Suprapubic skin (tissue), 4 donors: ENCODE data around the gene ZDHHC14. TPM values are rescaled to one million over a fixed set of nuclear protein-coding genes. Genes with fewer than 3 reads are reported as not detected.

Experiments used
- DNase-seq, 2 donors: peaks; one replicate each; pipeline ENCODE4 v3.0.0-alpha.2; 2019; ENCODE audit warnings: low spot score in 2 of 2
- H3K27ac ChIP-seq: fragments of 200-600 bp; sonication (generic); one replicate; pipeline ENCODE4 v1.5.1; 2019
- H3K27me3 ChIP-seq: fragments of 200-600 bp; sonication (generic); one replicate; pipeline ENCODE4 v1.5.1; 2019
- H3K36me3 ChIP-seq: fragments of 200-600 bp; sonication (generic); one replicate; pipeline ENCODE4 v1.5.1; 2019
- H3K4me1 ChIP-seq: fragments of 200-600 bp; sonication (generic); one replicate; pipeline ENCODE4 v1.5.1; 2019
- H3K4me3 ChIP-seq: fragments of 200-600 bp; sonication (generic); one replicate; pipeline ENCODE4 v1.5.1; 2019; ENCODE audit warnings: mild to moderate bottlenecking
- H3K9me3 ChIP-seq: fragments of 200-600 bp; sonication (generic); one replicate; pipeline ENCODE4 v1.5.1; 2019
- EP300 ChIP-seq: sonication (generic); formaldehyde crosslinking; IDR thresholded peaks from one replicate; pipeline ENCODE4 v1.6.1; 2017; ENCODE audit warnings: antibody characterized with exemption
- POLR2A ChIP-seq, 2 donors: fragments of 450-650 bp; IDR thresholded peaks; one replicate each; pipeline ENCODE4 v1.6.1; 2017; ENCODE audit warnings: antibody characterized with exemption in 2 of 2, mild to moderate bottlenecking in 2 of 2, moderate library complexity in 2 of 2
- POLR2AphosphoS5 ChIP-seq, 3 donors: sonication (generic); formaldehyde crosslinking; IDR thresholded peaks; one replicate each; pipeline ENCODE4 v1.6.1; 2017; ENCODE audit warnings: antibody characterized with exemption in 3 of 3
- WGBS: methylation state at CpG from one replicate; pipeline ENCODE4 v1.1.5; 2018; 5-methylcytosine and 5-hydroxymethylcytosine counted together
- total RNA-seq, 4 donors: library from RNA; depleted of rRNA; stranded (reverse); fragments of >200 nt; gene quantifications; one replicate each; pipeline ENCODE4 v1.1.0, GENCODE V29; 2016
- TF ChIP-seq, protein P1 (sequence below), 2 donors: fragments of 200-600 bp in 1 of 2; fragments of 450-650 bp in 1 of 2; sonication (generic) in 1 of 2; IDR thresholded peaks; one replicate each; pipeline ENCODE4 v1.5.1; 2016 to 2019; ENCODE audit warnings: antibody characterized with exemption in 2 of 2, mild to moderate bottlenecking in 1 of 2, moderate library complexity in 1 of 2

ZDHHC14 gene
- total RNA-seq, 4 donors from 2014 or later = 4.3 to 9.9 (median 7.7) TPM

DNA sequence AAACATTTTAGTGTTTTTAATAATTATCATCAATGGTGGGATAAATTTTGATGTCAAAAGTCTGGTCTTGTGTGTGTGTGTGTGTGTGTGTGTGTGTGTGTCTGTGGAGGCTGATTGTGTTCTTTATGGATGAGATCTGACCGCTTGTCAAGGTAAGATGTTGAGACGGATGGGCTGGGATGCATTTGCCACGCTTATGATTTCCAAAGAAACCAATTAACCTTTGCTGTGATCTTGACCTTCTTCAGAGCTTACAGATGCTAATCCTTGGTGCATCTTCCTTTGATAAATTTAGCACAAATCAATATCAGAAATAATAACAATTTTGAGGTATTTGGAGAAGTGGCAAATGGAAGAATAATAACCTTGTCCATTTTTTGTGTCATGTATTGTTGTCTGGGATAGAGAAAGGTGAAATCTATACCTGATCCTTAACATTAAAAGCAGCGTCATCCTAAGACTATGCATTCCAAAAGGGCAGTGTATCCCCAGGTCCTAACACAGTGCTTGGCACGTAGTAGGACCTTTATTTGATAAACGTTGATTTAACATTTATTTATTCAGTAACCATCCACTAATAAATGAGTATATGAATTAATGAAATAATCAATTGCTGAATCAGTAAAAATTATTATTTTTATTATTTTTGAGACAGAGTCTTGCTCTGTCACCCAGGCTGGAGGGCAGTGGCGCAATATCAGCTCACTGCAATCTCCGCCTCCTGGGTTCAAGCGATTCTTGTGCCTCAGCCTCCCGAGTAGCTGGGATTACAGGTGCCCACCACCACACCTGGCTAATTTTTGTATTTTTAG, 70.1 kb downstream of the ZDHHC14 start:
- no peak overlapping the region for H3K27ac ChIP-seq
- DNase-seq = no peak
- TF ChIP-seq EP300 (no peak), POLR2AphosphoS5 (IDR thresholded peaks at IDR 0.05) (no peak), POLR2A (IDR thresholded peaks at IDR 0.05) (no peak)
- TF ChIP-seq, protein P1, sequence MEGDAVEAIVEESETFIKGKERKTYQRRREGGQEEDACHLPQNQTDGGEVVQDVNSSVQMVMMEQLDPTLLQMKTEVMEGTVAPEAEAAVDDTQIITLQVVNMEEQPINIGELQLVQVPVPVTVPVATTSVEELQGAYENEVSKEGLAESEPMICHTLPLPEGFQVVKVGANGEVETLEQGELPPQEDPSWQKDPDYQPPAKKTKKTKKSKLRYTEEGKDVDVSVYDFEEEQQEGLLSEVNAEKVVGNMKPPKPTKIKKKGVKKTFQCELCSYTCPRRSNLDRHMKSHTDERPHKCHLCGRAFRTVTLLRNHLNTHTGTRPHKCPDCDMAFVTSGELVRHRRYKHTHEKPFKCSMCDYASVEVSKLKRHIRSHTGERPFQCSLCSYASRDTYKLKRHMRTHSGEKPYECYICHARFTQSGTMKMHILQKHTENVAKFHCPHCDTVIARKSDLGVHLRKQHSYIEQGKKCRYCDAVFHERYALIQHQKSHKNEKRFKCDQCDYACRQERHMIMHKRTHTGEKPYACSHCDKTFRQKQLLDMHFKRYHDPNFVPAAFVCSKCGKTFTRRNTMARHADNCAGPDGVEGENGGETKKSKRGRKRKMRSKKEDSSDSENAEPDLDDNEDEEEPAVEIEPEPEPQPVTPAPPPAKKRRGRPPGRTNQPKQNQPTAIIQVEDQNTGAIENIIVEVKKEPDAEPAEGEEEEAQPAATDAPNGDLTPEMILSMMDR (IDR thresholded peaks at IDR 0.05) = no peak
- no peaks in the 10 kb centered on the region for H3K27me3 ChIP-seq
- no peaks in the 10 kb centered on the region for H3K4me1 ChIP-seq
- 86% methylated on average over 10 of the region's 10 CpGs for WGBS
- H3K36me3 ChIP-seq = no peaks in the 10 kb centered on the region
- no peak overlapping the region for H3K4me3 ChIP-seq
- no peaks in the 10 kb centered on the region for H3K9me3 ChIP-seq

DNA sequence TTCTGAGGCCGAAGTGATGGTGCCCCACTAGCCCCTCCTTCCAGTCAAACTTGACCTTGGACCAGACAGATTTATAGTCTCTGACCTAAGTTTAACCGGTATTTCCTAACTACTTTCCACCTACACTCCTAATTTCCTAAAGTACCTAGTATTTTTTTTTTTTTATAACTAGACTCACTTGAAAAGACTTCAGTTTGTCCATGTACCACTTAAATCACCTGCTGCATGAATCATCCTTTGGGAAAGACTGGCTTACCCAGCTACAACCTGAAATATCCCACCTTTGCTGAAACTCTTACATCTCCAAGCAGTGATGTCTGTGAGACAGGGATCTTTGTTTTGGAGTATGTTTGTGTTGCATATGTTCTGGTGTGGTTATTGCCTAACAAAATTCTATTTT, 71.1 kb downstream of the ZDHHC14 start:
- Histone ChIP-seq H3K4me1 (no peaks in the 10 kb centered on the region), H3K27me3 (no peaks in the 10 kb centered on the region), H3K4me3 (no peak overlapping the region), H3K27ac (no peak overlapping the region), H3K36me3 (no peaks in the 10 kb centered on the region), H3K9me3 (no peaks in the 10 kb centered on the region)
- WGBS = 67% methylated on average over 2 of the region's 2 CpGs
- no peak for DNase-seq
- TF ChIP-seq POLR2A (IDR thresholded peaks at IDR 0.05) (no peak), POLR2AphosphoS5 (IDR thresholded peaks at IDR 0.05) (no peak), EP300 (no peak)
- TF ChIP-seq, protein P1 (IDR thresholded peaks at IDR 0.05) = no peak

DNA sequence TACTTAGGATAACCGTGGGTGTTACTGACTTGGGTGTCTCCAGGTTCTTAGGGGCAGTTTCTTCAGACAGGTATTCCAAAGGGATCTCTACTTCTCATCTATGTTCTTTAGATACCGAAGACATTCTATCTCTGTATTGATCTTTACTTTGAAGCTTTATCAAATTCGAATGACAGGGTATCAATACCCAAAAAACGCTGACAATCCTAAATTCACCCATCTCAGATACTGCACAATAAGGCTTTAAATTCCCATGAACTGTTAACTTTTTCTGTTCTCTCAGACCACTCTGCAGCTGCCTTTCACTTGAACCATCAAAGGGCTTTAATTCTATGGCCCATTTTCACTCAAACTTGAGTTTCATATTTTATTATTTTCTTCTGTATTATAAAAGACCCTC, 72.1 kb downstream of the ZDHHC14 start:
- 69% methylated on average over 4 of the region's 4 CpGs for WGBS
- H3K4me1 ChIP-seq = no peaks in the 10 kb centered on the region
- TF ChIP-seq POLR2AphosphoS5 (IDR thresholded peaks at IDR 0.05) = no peak
- no peak overlapping the region for H3K27ac ChIP-seq
- no peaks in the 10 kb centered on the region for H3K36me3 ChIP-seq
- no peak overlapping the region for H3K4me3 ChIP-seq
- H3K27me3 ChIP-seq = no peaks in the 10 kb centered on the region
- no peak for DNase-seq
- H3K9me3 ChIP-seq = no peaks in the 10 kb centered on the region

DNA sequence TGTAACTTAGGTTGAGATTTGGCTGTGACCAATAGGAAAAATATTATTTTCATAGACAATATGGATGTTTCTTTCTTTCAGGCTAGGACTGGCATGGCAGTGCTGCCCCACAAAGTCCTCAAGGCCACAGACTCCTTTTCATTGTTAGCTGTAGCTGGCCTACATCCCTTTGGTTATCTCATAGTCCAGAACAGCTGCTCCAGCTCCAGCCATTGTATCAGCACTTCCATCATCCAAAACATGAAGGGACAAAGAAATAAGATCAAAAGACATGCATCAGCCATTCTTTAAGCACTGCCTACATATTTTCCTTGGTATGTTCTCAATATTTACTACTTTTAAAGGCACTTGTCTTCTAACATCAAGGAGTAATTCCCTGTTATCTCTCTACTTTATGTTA, 73.0 kb downstream of the ZDHHC14 start:
- no peaks in the 10 kb centered on the region for H3K27me3 ChIP-seq
- H3K27ac ChIP-seq = no peak overlapping the region
- no peak overlapping the region for H3K4me3 ChIP-seq
- DNase-seq = no peak
- H3K9me3 ChIP-seq = no peaks in the 10 kb centered on the region
- H3K4me1 ChIP-seq = no peaks in the 10 kb centered on the region
- TF ChIP-seq EP300 (no peak), POLR2AphosphoS5 (IDR thresholded peaks at IDR 0.05) (no peak), POLR2A (IDR thresholded peaks at IDR 0.05) (no peak)
- TF ChIP-seq, protein P1 (IDR thresholded peaks at IDR 0.05) = no peak
- H3K36me3 ChIP-seq = no peaks in the 10 kb centered on the region

DNA sequence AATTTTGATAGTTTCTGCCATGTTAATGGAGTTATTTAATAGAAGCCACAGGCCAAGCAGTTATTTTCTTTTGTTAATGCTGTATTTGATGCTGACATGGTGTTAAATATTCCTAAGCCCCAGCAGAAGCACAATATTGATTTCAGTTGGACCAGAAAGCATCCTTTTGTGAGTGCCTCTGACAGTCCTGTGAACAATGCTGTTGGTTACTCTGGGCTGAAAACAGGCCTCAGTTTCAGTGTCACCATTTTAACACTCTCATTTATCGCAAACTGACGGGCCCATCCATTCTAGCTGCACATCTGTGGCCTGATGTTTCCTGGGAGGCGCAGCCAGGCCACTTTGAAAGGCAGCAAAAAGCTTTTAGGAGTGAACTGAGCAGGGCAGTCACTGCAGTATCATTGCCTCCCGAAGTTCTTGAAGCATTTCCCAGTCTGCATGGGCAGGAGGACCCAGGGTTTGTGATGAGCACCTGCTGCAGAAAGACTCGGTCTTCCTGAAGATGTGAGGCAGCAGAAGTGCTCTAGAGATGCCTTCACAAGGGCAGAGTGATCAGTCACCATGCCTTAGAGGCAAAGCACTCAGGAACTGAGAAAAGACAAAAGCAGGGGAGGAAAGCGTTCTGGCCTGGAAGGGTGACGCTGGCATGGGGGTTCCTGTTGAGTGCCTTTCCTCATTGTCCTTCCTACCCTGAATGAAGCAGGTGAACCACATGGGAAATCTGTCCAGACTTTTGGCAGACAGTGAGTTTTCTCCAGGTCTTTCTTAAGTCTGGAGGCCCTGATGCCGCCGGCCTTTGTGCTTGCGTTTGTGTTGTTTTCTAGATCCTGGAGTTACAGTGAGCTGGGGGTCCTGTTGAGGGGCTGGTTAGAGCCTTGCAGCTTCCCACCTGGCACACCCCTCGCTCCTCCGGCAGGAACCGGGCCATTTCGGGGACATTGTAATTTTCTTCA, 74.0 kb downstream of the ZDHHC14 start:
- DNase-seq = no peak
- no peaks in the 10 kb centered on the region for H3K9me3 ChIP-seq
- H3K4me3 ChIP-seq = no peak overlapping the region
- 79% methylated on average over 13 of the region's 14 CpGs for WGBS
- no peaks in the 10 kb centered on the region for H3K36me3 ChIP-seq
- H3K27me3 ChIP-seq = no peaks in the 10 kb centered on the region
- H3K4me1 ChIP-seq = no peaks in the 10 kb centered on the region
- TF ChIP-seq EP300 (no peak), POLR2AphosphoS5 (IDR thresholded peaks at IDR 0.05) (no peak), POLR2A (IDR thresholded peaks at IDR 0.05) (no peak)
- TF ChIP-seq, protein P1 (IDR thresholded peaks at IDR 0.05) = no peak
- H3K27ac ChIP-seq = no peak overlapping the region
